Epithelial cell of esophagus (primary cell): Measurements from ENCODE around the gene ACAD8.

Source experiments
- DNase-seq: peaks from one replicate; pipeline ENCODE4 v3.0.0; 2010; ENCODE audit warnings: low read depth
- H3K4me3 ChIP-seq: 2 replicates; pipeline ENCODE4 v1.5.1; 2011; ENCODE audit warnings: mild to moderate bottlenecking, low read length, control low read depth
- TF ChIP-seq, protein P1 (sequence below): IDR thresholded peaks from 2 replicates; pipeline ENCODE4 v1.5.1; 2011; ENCODE audit warnings: low read depth, mild to moderate bottlenecking, low read length, control low read depth, inconsistent platforms; ENCODE audit not compliant: insufficient read depth; ENCODE audit errors: missing control alignments

ACAD8 gene

DNA sequence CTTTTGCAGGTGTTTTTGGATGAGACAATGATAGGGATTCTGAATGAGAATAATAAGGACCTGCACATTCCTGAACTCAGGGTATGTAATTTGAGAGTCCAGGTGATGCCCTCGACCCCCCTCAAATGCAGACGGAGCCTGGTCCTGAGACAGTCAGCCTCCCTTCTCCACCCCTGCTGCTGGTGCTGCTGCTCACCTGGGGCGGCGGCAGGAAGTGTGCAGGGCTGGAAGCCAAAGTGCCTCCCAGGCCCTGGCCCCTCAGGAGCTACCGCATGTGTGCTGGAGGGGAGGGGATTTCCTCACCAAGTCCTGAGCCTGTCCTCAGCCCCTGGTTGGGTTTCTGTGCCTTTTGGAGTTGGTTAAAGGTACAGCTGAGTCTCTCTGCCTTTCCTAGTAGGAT, 59.4 kb downstream of the ACAD8 start:
- no peak overlapping the region for H3K4me3 ChIP-seq
- TF ChIP-seq, protein P1, sequence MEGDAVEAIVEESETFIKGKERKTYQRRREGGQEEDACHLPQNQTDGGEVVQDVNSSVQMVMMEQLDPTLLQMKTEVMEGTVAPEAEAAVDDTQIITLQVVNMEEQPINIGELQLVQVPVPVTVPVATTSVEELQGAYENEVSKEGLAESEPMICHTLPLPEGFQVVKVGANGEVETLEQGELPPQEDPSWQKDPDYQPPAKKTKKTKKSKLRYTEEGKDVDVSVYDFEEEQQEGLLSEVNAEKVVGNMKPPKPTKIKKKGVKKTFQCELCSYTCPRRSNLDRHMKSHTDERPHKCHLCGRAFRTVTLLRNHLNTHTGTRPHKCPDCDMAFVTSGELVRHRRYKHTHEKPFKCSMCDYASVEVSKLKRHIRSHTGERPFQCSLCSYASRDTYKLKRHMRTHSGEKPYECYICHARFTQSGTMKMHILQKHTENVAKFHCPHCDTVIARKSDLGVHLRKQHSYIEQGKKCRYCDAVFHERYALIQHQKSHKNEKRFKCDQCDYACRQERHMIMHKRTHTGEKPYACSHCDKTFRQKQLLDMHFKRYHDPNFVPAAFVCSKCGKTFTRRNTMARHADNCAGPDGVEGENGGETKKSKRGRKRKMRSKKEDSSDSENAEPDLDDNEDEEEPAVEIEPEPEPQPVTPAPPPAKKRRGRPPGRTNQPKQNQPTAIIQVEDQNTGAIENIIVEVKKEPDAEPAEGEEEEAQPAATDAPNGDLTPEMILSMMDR = no peak
- no peak for DNase-seq

DNA sequence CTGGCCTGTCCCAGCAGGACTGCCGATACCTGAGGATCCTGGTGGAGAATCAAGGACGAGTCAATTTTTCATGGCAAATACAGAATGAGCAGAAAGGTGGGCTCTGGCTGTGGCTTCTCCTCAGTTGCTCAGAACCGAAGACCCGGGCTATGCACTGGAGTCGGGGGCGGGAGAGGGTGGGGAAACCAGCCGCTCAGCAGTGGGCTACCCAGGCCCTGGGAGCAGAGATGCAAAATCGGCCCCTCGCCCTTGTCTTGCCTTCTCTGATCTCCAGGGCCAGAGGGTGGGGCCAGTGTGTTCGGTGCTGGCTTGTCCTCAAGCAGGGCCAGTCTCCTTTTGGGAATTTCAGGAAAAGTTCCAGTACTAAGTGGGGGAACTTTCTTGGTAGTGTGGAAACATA, 60.0 kb downstream of the ACAD8 start:
- TF ChIP-seq, protein P1 = no peak
- DNase-seq = no peak
- no peak overlapping the region for H3K4me3 ChIP-seq

DNA sequence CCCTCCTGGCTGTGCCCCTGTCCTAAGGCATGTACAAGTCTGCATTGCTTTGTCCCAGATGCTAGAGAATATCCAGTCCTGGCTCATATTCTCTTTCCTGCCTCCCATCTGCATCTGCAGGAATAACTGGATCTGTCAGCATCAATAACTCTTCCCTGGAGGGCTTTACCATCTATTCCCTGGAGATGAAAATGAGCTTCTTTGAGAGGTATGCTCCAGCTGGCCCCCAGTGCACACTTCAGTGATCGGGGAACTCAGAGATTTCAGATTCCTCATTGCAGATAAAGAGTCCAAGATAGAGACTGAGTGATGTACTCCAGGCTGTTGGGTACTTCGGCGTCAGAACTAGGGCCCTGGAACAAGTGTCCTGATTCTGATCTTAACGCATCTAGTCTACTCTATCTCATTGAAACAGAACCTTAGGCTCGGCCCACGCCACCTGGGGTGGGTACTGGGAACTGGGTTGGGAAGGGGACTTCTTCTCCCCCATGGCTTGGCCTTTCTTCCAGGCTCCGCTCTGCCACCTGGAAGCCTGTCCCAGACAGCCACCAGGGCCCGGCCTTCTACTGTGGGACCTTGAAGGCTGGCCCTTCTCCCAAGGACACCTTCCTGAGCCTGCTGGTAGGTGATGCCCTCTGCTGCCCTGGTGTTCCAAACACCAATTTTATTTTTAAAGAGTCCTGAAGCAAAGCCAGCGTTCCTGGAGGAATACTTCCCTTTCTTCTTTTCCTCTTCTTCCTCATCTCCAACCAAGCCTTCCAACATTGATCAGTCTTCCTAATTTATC, 60.6 kb downstream of the ACAD8 start:
- H3K4me3 ChIP-seq = no peak overlapping the region
- TF ChIP-seq, protein P1 = no peak
- no peak for DNase-seq
